ENCODE measurements around the gene ITPR2. TPM values are rescaled to one million over a fixed set of nuclear protein-coding genes. Genes with fewer than 3 reads are reported as not detected.
A peak's percentile ranks its signal among the peaks of the same experiment; 100 is the strongest.

Gene ITPR2
- total and polyA plus RNA-seq, 2 of the 8 experiments (the other 6 are each of a cell fraction or from before 2014, with no cell fraction given): 4.1 to 48.3 TPM

GRCh38 chr12:26632756-26633155 is 200.2 kb downstream of the ITPR2 start:
- H2BK20ac ChIP-seq (ENCODE audit: low read length): no peak overlapping the region
- ChIA-PET POLR2A (ENCODE audit: partially characterized antibody) (interaction anchor here (0.6 kb wide), 1 partner anchor 82 kb away, joined by 3 read pairs; no protein-coding TSS in a partner anchor), CTCF (ENCODE audit: partially characterized antibody) (interaction anchor here (1.1 to 5.7 kb wide), 4 partner anchors 10 to 69 kb away, joined by 3 to 31 read pairs (median 7); no protein-coding TSS in a partner anchor)
- no peak overlapping the region for H2AK5ac ChIP-seq (ENCODE audit: low read depth, low read length)
- H3K4me3 ChIP-seq (ENCODE audit: extremely low read depth in 1 of 4, insufficient read depth in 2 of 4, low read depth in 3 of 4, low read length in 4 of 4): no peak overlapping the region
- H4K8ac ChIP-seq (ENCODE audit: extremely low read depth, insufficient read depth, low read length): no peak overlapping the region
- H4K5ac ChIP-seq (ENCODE audit: insufficient read length, low read depth, low read length): no peak overlapping the region
- H3K4ac ChIP-seq (replicated peaks; ENCODE audit: insufficient read length, low read depth, low read length): no peak overlapping the region
- no peak overlapping the region for H2BK12ac ChIP-seq (ENCODE audit: low read depth, low read length)
- no peak overlapping the region for H3K9ac ChIP-seq (replicated peaks in 1 of 4; ENCODE audit: extremely low read depth in 1 of 4, low read depth in 3 of 4, low read length in 3 of 4)
- no peak overlapping the region for H2AFZ ChIP-seq (ENCODE audit: low read length)
- H3K79me2 ChIP-seq (ENCODE audit: control insufficient read depth in 1 of 2, insufficient read depth in 2 of 2, low read length in 2 of 2): no peaks in the 10 kb centered on the region
- no peaks in the 10 kb centered on the region for H3K9me3 ChIP-seq (ENCODE audit: insufficient read depth in 2 of 2, low read depth in 1 of 2, low read length in 1 of 2)
- peak overlapping the region; percentile 2 for H4K91ac ChIP-seq (replicated peaks; ENCODE audit: insufficient read length, low read length)
- WGBS, 2 experiments (ENCODE audit: extremely low coverage in 1 of 2, insufficient coverage in 1 of 2, insufficient read length in 1 of 2, insufficient replicate concordance in 2 of 2, low coverage in 1 of 2, low lambda C conversion rate in 2 of 2, missing lambda C conversion rate in 1 of 2): 87% methylated on average over 6 of the region's 6 CpGs; no CpG with 5 or more reads in 1 of the 2 experiments
- FAIRE-seq (peak; percentile 24), DNase-seq (ENCODE audit: low read depth in 1 of 2, low spot score in 2 of 2) (no peak)
- H3K27ac ChIP-seq (ENCODE audit: low read depth, low read length): no peak overlapping the region
- no peak overlapping the region for H3K14ac ChIP-seq (ENCODE audit: insufficient read length)
- no peaks in the 10 kb centered on the region for H3K79me1 ChIP-seq (ENCODE audit: low read depth, low read length)
- peaks cover 0 to 7% (median 5%) of the 10 kb centered on the region in 4 experiments; a peak in 5 of 7 replicates for H3K4me1 ChIP-seq (replicated peaks in 1 of 4; ENCODE audit: control insufficient read depth in 3 of 4, insufficient read depth in 4 of 4, low read length in 3 of 4)
- no peak overlapping the region for H2BK120ac ChIP-seq (replicated peaks; ENCODE audit: low read depth, low read length)
- no peaks in the 10 kb centered on the region; a peak in 1 of 7 replicates for H3K27me3 ChIP-seq (replicated peaks in 1 of 4; ENCODE audit: control insufficient read depth in 3 of 4, extremely low read depth in 1 of 4, insufficient read depth in 3 of 4, low read length in 3 of 4)
- no peak overlapping the region for H2BK5ac ChIP-seq (ENCODE audit: low read depth, low read length)
- no peaks in the 10 kb centered on the region for H3K36me3 ChIP-seq (ENCODE audit: control insufficient read depth in 2 of 4, insufficient read depth in 4 of 4, low read length in 3 of 4)
- H3K56ac ChIP-seq (replicated peaks; ENCODE audit: insufficient read length, low read depth, low read length): no peak overlapping the region
- H3K23ac ChIP-seq (ENCODE audit: insufficient read length): no peak overlapping the region
- H3K18ac ChIP-seq (ENCODE audit: extremely low read depth, low read length): no peak overlapping the region
- H2BK15ac ChIP-seq (ENCODE audit: low read length): no peak overlapping the region
- no peaks in the 10 kb centered on the region for H3K23me2 ChIP-seq (ENCODE audit: low read depth, low read length)
- no peak overlapping the region for H3K4me2 ChIP-seq (ENCODE audit: insufficient read depth in 1 of 2, low read depth in 2 of 2, low read length in 2 of 2)
- no peaks in the 10 kb centered on the region for H4K20me1 ChIP-seq (replicated peaks in 1 of 2; ENCODE audit: control insufficient read depth in 1 of 2, insufficient read depth in 2 of 2, low read length in 2 of 2)
- TF ChIP-seq KDM1A (IDR thresholded peaks at IDR 0.05; ENCODE audit: borderline replicate concordance, low read length): no peak
- no peak for TF ChIP-seq BACH1 (IDR thresholded peaks at IDR 0.05; ENCODE audit: low read length)
- TF ChIP-seq EP300 (IDR thresholded peaks at IDR 0.05; ENCODE audit: borderline replicate concordance in 1 of 2, low read depth in 2 of 2, low read length in 2 of 2): no peak
- TF ChIP-seq KDM4A (IDR thresholded peaks at IDR 0.05; ENCODE audit: low read depth, low read length, severe bottlenecking): no peak
- TF ChIP-seq KDM5A (IDR thresholded peaks at IDR 0.05; ENCODE audit: low read length): no peak
